C4-2B (cell line): ENCODE measurements around the gene RRN3.

ENCODE experiments used
- CTCF ChIP-seq: fragments of 450-650 bp; conservative IDR thresholded peaks from 2 replicates; pipeline ENCODE4 v1.5.1; 2017; ENCODE audit warnings: mild to moderate bottlenecking
- ZFX ChIP-seq: fragments of 450-650 bp; IDR thresholded peaks from 2 replicates; pipeline ENCODE4 v1.6.1; 2017

GRCh38 chr16:15032547-15033308, 61.3 kb downstream of the RRN3 start:
- no peak for TF ChIP-seq CTCF
- no peak for TF ChIP-seq ZFX
